Glutamatergic neuron (in vitro differentiated cells): ENCODE measurements around the gene TMBIM1. TPM values are rescaled to one million over a fixed set of nuclear protein-coding genes. Genes with fewer than 3 reads are reported as not detected.

Experiments
- DNase-seq: peaks from one replicate; pipeline ENCODE4 v3.0.0; 2022
- H3K27ac Mint-ChIP-seq: one replicate; pipeline ENCODE4 v1.8.0; 2020; ENCODE audit warnings: mild to moderate bottlenecking, mixed read lengths, inconsistent platforms; ENCODE audit not compliant: unreplicated experiment
- H3K27me3 Mint-ChIP-seq: one replicate; pipeline ENCODE4 v1.8.0; 2020; ENCODE audit warnings: mild to moderate bottlenecking, moderate library complexity, mixed read lengths, inconsistent platforms; ENCODE audit not compliant: unreplicated experiment
- H3K36me3 Mint-ChIP-seq: one replicate; pipeline ENCODE4 v1.8.0; 2020; ENCODE audit warnings: mild to moderate bottlenecking, mixed read lengths, inconsistent platforms; ENCODE audit not compliant: unreplicated experiment
- H3K4me1 Mint-ChIP-seq: one replicate; pipeline ENCODE4 v1.8.0; 2020; ENCODE audit warnings: mild to moderate bottlenecking, low read depth, mixed read lengths, inconsistent platforms; ENCODE audit not compliant: unreplicated experiment
- H3K4me3 Mint-ChIP-seq: one replicate; pipeline ENCODE4 v1.8.0; 2020; ENCODE audit warnings: mild to moderate bottlenecking, mixed read lengths, inconsistent platforms; ENCODE audit not compliant: unreplicated experiment
- H3K9me3 Mint-ChIP-seq: one replicate; pipeline ENCODE4 v1.8.0; 2020; ENCODE audit warnings: mild to moderate bottlenecking, moderate library complexity, mixed read lengths, inconsistent platforms; ENCODE audit not compliant: unreplicated experiment
- total RNA-seq: library from RNA; stranded (reverse); fragmentation: NEBNext Ultra II Directional; extraction: Animal tissue kit (Norgen Biotek cat#: 25700); gene quantifications from one replicate; pipeline ENCODE4 v1.2.1, GENCODE V29; 2021; ENCODE audit not compliant: unreplicated experiment
- TF ChIP-seq, protein P1 (sequence below): fragments of 200-600 bp; sonication (generic); IDR thresholded peaks from one replicate; pipeline ENCODE4 v1.5.0; 2021; ENCODE audit not compliant: partially characterized antibody, unreplicated experiment

The TMBIM1 gene
- total RNA-seq, 1 donor from 2014 or later, result 1.8 TPM

DNA sequence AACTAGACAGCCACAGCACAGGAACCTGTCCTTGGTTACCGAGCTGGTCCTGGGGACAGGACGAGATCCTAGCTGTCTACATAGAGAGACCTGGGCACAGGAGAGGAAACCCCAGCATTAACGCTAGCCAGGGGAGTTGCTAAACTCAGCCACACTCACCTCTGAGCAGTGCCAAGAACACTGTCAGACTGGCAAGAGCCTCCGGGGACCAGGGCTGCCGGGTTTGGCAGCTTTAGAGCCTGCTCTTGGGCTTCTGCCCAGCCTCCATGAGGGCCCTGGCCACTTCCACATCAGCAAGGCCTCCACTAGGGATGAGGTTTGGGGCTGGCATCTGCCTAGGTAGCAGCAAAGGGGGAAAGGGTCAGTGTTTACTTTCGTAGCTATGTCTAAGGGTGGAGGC is 6.7 kb downstream of the TMBIM1 start:
- no peaks in the 10 kb centered on the region for H3K36me3 Mint-ChIP-seq
- H3K27ac Mint-ChIP-seq, result peak overlapping the region; percentile 3
- DNase-seq, result no peak
- no peaks in the 10 kb centered on the region for H3K9me3 Mint-ChIP-seq
- no peak overlapping the region for H3K4me3 Mint-ChIP-seq
- peaks cover 1% of the 10 kb centered on the region for H3K27me3 Mint-ChIP-seq
- peaks cover 22% of the 10 kb centered on the region for H3K4me1 Mint-ChIP-seq
- TF ChIP-seq, protein P1, sequence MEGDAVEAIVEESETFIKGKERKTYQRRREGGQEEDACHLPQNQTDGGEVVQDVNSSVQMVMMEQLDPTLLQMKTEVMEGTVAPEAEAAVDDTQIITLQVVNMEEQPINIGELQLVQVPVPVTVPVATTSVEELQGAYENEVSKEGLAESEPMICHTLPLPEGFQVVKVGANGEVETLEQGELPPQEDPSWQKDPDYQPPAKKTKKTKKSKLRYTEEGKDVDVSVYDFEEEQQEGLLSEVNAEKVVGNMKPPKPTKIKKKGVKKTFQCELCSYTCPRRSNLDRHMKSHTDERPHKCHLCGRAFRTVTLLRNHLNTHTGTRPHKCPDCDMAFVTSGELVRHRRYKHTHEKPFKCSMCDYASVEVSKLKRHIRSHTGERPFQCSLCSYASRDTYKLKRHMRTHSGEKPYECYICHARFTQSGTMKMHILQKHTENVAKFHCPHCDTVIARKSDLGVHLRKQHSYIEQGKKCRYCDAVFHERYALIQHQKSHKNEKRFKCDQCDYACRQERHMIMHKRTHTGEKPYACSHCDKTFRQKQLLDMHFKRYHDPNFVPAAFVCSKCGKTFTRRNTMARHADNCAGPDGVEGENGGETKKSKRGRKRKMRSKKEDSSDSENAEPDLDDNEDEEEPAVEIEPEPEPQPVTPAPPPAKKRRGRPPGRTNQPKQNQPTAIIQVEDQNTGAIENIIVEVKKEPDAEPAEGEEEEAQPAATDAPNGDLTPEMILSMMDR, result no peak

DNA sequence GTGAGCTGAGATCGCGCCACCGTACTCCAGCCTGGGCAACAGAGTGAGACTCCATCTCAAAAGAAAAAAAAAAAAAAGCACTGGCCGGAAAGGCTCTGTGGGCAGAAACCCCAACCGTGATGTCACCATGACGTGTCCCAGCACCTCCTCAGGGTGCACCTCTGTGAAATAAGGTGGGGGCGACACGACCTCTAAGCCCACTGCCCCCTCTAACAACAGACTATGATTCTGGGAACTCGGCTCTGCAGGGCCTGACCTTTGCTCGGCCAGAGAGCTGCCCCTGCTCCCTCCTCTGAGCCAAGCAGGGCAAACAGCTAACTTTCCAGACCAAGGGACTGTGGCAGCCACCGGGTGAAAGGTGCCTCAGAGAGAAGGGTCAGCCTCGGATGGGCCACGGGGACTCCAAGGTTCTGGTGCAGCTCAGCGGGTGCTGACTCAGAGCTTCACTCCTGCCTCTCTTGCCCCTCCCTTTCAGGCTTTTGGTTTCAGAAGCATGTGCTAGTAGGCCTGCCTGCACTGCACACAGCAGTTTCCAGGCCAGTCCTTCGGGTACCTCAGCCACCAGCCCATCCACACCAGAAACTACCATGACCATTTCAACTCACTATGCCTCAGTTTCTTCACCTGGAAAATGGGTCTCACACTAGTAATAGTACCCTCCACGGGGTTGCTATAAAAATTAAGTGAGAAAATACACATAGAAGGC is 8.0 kb downstream of the TMBIM1 start:
- TF ChIP-seq, protein P1, result no peak
- peaks cover 3% of the 10 kb centered on the region for H3K27me3 Mint-ChIP-seq
- H3K4me3 Mint-ChIP-seq, result no peak overlapping the region
- H3K36me3 Mint-ChIP-seq, result no peaks in the 10 kb centered on the region
- no peak for DNase-seq
- no peak overlapping the region for H3K27ac Mint-ChIP-seq
- H3K9me3 Mint-ChIP-seq, result peaks cover 2% of the 10 kb centered on the region
- H3K4me1 Mint-ChIP-seq, result peaks cover 15% of the 10 kb centered on the region

DNA sequence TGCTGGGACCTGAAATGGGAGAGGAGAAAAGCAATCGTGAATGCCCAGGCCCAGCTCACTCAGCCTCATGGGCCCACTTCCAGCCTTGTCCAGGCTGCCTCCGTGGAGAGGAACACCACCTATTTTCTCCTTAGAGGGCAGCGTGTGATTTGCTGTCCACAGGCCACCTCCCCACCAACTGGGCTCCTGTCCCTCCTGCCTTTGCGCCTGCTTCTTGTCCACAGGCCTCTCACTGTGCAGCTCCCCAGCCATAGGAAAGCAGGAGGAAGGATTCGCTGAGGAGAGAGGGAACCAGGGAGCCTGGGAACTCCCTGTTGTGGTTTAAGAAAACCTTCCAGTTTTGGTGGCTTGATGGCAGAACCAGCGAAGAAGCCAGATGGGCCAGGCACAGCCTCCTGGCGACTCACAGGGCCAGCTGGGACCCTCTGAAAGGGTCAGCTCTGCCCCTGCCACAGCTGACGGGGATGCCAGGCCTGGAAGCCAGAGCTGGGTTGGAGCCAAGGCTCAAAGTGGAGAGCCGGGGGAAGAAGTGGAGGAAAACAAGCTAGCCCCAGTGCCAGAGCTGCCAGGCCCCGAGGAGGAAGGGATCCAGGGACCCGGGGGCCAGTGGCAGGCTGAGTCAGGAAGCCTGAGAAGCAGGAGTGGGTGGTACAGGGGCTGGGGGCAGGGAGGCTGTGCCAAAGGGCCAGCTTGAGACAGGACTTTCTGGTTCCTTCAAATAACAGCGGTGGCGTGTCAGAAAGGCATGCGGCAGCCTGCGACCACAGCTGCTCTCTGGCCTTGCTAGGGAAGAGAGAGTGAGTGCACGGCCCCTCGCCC is 9.9 kb downstream of the TMBIM1 start:
- H3K4me1 Mint-ChIP-seq, result peaks cover 15% of the 10 kb centered on the region

DNA sequence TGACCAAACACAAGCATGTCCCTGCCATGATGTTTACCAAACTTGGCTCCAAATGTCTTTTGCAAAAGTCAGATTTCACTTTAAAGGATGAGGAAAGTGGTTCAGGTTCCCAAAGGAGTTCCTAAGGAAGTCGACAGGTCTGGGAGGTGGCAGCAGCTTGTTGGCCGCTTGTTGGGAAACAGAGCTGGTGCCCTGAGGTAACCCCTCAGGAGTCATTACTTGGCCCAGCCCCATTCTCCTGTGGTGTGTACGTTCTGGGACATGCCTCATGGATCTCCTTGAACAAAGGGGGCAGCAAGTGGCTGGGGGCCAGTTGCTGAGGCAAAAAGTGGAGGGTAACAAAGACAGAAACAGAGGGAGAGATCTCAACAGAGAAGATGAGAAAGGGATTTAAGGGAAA is 10.9 kb downstream of the TMBIM1 start:
- TF ChIP-seq, protein P1, result no peak
- peaks cover 6% of the 10 kb centered on the region for H3K27me3 Mint-ChIP-seq
- peak overlapping the region; percentile 30 for H3K4me3 Mint-ChIP-seq
- peaks cover 2% of the 10 kb centered on the region for H3K9me3 Mint-ChIP-seq
- H3K36me3 Mint-ChIP-seq, result no peaks in the 10 kb centered on the region
- no peak for DNase-seq
- peaks cover 11% of the 10 kb centered on the region for H3K4me1 Mint-ChIP-seq
- H3K27ac Mint-ChIP-seq, result no peak overlapping the region

More for the DNA sequence above, 9.9 kb downstream of the TMBIM1 start:
- peaks cover 5% of the 10 kb centered on the region for H3K27me3 Mint-ChIP-seq
- DNase-seq, result no peak
- H3K9me3 Mint-ChIP-seq, result peaks cover 2% of the 10 kb centered on the region
- no peak overlapping the region for H3K27ac Mint-ChIP-seq
- H3K4me3 Mint-ChIP-seq, result no peak overlapping the region
- H3K36me3 Mint-ChIP-seq, result no peaks in the 10 kb centered on the region
- TF ChIP-seq, protein P1, result no peak
